HepG2 (cell line): ENCODE measurements around the gene DUSP23. TPM values are rescaled to one million over a fixed set of nuclear protein-coding genes. Genes with fewer than 3 reads are reported as not detected.

ENCODE experiments used
- CEBPB ChIP-seq: IDR thresholded peaks from 2 replicates; pipeline ENCODE4 v1.6.1; 2011; ENCODE audit warnings: low read depth, low read length, improper control_type of control experiment, borderline replicate concordance
- GATAD2A ChIP-seq: IDR thresholded peaks from 2 replicates; pipeline ENCODE4 v1.6.1; 2016
- KDM6A ChIP-seq: IDR thresholded peaks from 2 replicates; pipeline ENCODE4 v1.6.1; 2016; ENCODE audit warnings: low read depth
- KLF6 ChIP-seq: IDR thresholded peaks from 2 replicates; pipeline ENCODE4 v1.8.0; 2016; ENCODE audit warnings: missing biosample characterization, missing genetic modification reagents
- MTA3 ChIP-seq: sonication (generic); formaldehyde crosslinking; IDR thresholded peaks from 2 replicates; pipeline ENCODE4 v1.4.0; 2020; ENCODE audit warnings: missing genetic modification reagents
- RARA ChIP-seq: IDR thresholded peaks from 2 replicates; pipeline ENCODE4 v1.6.1; 2016; ENCODE audit warnings: missing genetic modification reagents, missing compliant biosample characterization
- SIX4 ChIP-seq: sonication (generic); formaldehyde crosslinking; IDR thresholded peaks from 2 replicates; pipeline ENCODE4 v1.4.0; 2020; ENCODE audit warnings: missing genetic modification reagents
- SMAD3 ChIP-seq: sonication (generic); formaldehyde crosslinking; IDR thresholded peaks from 2 replicates; pipeline ENCODE4 v1.4.0; 2020; ENCODE audit warnings: missing genetic modification reagents
- TEAD2 ChIP-seq: sonication (generic); formaldehyde crosslinking; IDR thresholded peaks from 2 replicates; pipeline ENCODE4 v1.9.0; 2021; ENCODE audit warnings: missing genetic modification reagents
- ZNF143 ChIP-seq: sonication (generic); formaldehyde crosslinking; IDR thresholded peaks from 2 replicates; pipeline ENCODE4 v1.4.0; 2020; ENCODE audit warnings: missing genetic modification reagents
- ZNF570 ChIP-seq: sonication (generic); formaldehyde crosslinking; IDR thresholded peaks from 2 replicates; pipeline ENCODE4 v1.4.0; 2020; ENCODE audit warnings: mild to moderate bottlenecking, missing genetic modification reagents, borderline replicate concordance
- ZSCAN30 ChIP-seq: sonication (generic); formaldehyde crosslinking; IDR thresholded peaks from 2 replicates; pipeline ENCODE4 v1.5.0; 2020; ENCODE audit warnings: mild to moderate bottlenecking, missing genetic modification reagents
- polyA plus RNA-seq, 8 experiments: library from polyadenylated mRNA; depleted of rRNA in 3 of 8; stranded (reverse) in 7 of 8; unstranded in 1 of 8; fragments of >200 nt; fragmentation: Illumina TruSeq in 4 of 8; extraction: Trizol in 4 of 8; gene quantifications; 2 replicates each; pipeline versions ENCODE4 v1.2.1 to v1.2.3, GENCODE V29; 2011 to 2016; ENCODE audit warnings: low read depth in 4 of 8, missing spikeins in 1 of 8, mixed read lengths in 1 of 8; ENCODE audit not compliant: insufficient read depth in 1 of 8
- total RNA-seq, 5 experiments: library from RNA; depleted of rRNA; stranded (reverse); fragments of >200 nt; fragmentation: Illumina TruSeq; extraction: Trizol; gene quantifications; 2 replicates each; pipeline ENCODE4 v1.2.3, GENCODE V29; 2016; ENCODE audit warnings: low read depth in 1 of 5
- TF ChIP-seq, protein P1 (sequence below): IDR thresholded peaks from 2 replicates; pipeline ENCODE4 v1.6.1; 2016; ENCODE audit warnings: missing compliant biosample characterization, missing genetic modification reagents, borderline replicate concordance
- TF ChIP-seq, protein P2 (sequence below): sonication (generic); formaldehyde crosslinking; IDR thresholded peaks from 2 replicates; pipeline ENCODE4 v1.4.0; 2020; ENCODE audit warnings: missing genetic modification reagents
- TF ChIP-seq, protein P3 (sequence below): IDR thresholded peaks from 2 replicates; pipeline ENCODE4 v1.6.1; 2012; ENCODE audit warnings: low read length, improper control_type of control experiment
- TF ChIP-seq, protein P4 (sequence below): IDR thresholded peaks from 2 replicates; pipeline ENCODE4 v1.4.0; 2020; ENCODE audit warnings: mild to moderate bottlenecking, missing genetic modification reagents

DUSP23 gene
- total and polyA plus RNA-seq, 2 of the 13 experiments (the other 11 are each of a cell fraction or from before 2014, with no cell fraction given): not detected

DNA sequence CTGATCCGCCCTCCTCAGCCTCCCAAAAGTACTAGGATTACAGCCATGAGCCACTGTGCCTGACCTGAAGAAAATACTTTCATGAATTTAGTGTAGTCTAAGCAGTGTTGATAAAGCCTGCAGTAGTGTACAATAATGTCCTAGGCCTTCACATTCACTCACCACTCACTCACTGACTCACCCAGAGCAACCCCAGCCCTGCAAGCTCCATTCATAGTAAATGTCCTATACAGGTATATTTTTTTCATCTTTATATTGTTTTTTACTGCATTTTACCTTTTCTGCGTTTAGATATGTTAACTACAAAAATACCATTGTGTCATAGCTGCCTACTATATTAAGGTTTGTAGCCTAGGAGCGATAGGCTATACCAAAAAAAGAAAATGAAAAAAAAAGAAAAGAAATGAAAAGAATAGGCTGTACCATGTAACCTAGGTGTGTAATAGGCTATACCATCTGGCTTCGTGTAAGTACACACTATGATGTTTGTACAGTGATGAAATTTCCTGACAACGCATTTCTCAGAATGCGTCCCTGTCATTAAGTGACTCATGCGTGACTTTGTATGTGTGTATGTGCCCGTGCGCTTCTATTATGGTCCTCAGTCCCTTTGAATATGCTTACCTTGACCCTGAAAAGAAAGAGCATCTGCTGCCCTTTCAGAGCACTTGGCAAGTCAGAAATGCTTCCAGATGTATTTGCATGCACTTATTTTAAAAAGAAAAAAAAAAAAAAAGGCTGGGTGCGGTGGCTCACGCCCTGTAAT, 36.7 kb downstream of the DUSP23 start (continued):
- TF ChIP-seq, protein P1, sequence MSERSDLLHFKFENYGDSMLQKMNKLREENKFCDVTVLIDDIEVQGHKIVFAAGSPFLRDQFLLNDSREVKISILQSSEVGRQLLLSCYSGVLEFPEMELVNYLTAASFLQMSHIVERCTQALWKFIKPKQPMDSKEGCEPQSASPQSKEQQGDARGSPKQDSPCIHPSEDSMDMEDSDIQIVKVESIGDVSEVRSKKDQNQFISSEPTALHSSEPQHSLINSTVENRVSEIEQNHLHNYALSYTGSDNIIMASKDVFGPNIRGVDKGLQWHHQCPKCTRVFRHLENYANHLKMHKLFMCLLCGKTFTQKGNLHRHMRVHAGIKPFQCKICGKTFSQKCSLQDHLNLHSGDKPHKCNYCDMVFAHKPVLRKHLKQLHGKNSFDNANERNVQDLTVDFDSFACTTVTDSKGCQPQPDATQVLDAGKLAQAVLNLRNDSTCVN (CRISPR knock-in tag): no peak
- TF ChIP-seq KLF6 (CRISPR knock-in tag): no peak
- peak; percentile 32; the same call in 1 of the 2 replicates for TF ChIP-seq CEBPB
- no peak for TF ChIP-seq ZNF143 (CRISPR knock-in tag)
- no peak for TF ChIP-seq SIX4
- no peak for TF ChIP-seq TEAD2 (CRISPR knock-in tag)
- TF ChIP-seq, protein P2, sequence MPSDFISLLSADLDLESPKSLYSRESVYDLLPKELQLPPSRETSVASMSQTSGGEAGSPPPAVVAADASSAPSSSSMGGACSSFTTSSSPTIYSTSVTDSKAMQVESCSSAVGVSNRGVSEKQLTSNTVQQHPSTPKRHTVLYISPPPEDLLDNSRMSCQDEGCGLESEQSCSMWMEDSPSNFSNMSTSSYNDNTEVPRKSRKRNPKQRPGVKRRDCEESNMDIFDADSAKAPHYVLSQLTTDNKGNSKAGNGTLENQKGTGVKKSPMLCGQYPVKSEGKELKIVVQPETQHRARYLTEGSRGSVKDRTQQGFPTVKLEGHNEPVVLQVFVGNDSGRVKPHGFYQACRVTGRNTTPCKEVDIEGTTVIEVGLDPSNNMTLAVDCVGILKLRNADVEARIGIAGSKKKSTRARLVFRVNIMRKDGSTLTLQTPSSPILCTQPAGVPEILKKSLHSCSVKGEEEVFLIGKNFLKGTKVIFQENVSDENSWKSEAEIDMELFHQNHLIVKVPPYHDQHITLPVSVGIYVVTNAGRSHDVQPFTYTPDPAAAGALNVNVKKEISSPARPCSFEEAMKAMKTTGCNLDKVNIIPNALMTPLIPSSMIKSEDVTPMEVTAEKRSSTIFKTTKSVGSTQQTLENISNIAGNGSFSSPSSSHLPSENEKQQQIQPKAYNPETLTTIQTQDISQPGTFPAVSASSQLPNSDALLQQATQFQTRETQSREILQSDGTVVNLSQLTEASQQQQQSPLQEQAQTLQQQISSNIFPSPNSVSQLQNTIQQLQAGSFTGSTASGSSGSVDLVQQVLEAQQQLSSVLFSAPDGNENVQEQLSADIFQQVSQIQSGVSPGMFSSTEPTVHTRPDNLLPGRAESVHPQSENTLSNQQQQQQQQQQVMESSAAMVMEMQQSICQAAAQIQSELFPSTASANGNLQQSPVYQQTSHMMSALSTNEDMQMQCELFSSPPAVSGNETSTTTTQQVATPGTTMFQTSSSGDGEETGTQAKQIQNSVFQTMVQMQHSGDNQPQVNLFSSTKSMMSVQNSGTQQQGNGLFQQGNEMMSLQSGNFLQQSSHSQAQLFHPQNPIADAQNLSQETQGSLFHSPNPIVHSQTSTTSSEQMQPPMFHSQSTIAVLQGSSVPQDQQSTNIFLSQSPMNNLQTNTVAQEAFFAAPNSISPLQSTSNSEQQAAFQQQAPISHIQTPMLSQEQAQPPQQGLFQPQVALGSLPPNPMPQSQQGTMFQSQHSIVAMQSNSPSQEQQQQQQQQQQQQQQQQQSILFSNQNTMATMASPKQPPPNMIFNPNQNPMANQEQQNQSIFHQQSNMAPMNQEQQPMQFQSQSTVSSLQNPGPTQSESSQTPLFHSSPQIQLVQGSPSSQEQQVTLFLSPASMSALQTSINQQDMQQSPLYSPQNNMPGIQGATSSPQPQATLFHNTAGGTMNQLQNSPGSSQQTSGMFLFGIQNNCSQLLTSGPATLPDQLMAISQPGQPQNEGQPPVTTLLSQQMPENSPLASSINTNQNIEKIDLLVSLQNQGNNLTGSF (CRISPR knock-in tag): no peak
- TF ChIP-seq ZSCAN30 (CRISPR knock-in tag): no peak
- peak; percentile 30; the same call in 1 of the 2 replicates for TF ChIP-seq RARA (CRISPR knock-in tag)
- 0 out of 2 replicates have a peak, but pooled peaks have one; percentile 29 for TF ChIP-seq GATAD2A
- no peak for TF ChIP-seq ZNF570 (CRISPR knock-in tag)
- TF ChIP-seq, protein P3, sequence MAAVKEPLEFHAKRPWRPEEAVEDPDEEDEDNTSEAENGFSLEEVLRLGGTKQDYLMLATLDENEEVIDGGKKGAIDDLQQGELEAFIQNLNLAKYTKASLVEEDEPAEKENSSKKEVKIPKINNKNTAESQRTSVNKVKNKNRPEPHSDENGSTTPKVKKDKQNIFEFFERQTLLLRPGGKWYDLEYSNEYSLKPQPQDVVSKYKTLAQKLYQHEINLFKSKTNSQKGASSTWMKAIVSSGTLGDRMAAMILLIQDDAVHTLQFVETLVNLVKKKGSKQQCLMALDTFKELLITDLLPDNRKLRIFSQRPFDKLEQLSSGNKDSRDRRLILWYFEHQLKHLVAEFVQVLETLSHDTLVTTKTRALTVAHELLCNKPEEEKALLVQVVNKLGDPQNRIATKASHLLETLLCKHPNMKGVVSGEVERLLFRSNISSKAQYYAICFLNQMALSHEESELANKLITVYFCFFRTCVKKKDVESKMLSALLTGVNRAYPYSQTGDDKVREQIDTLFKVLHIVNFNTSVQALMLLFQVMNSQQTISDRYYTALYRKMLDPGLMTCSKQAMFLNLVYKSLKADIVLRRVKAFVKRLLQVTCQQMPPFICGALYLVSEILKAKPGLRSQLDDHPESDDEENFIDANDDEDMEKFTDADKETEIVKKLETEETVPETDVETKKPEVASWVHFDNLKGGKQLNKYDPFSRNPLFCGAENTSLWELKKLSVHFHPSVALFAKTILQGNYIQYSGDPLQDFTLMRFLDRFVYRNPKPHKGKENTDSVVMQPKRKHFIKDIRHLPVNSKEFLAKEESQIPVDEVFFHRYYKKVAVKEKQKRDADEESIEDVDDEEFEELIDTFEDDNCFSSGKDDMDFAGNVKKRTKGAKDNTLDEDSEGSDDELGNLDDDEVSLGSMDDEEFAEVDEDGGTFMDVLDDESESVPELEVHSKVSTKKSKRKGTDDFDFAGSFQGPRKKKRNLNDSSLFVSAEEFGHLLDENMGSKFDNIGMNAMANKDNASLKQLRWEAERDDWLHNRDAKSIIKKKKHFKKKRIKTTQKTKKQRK: no peak
- TF ChIP-seq SMAD3 (CRISPR knock-in tag): no peak
- no peak for TF ChIP-seq KDM6A (CRISPR knock-in tag)
- TF ChIP-seq, protein P4, sequence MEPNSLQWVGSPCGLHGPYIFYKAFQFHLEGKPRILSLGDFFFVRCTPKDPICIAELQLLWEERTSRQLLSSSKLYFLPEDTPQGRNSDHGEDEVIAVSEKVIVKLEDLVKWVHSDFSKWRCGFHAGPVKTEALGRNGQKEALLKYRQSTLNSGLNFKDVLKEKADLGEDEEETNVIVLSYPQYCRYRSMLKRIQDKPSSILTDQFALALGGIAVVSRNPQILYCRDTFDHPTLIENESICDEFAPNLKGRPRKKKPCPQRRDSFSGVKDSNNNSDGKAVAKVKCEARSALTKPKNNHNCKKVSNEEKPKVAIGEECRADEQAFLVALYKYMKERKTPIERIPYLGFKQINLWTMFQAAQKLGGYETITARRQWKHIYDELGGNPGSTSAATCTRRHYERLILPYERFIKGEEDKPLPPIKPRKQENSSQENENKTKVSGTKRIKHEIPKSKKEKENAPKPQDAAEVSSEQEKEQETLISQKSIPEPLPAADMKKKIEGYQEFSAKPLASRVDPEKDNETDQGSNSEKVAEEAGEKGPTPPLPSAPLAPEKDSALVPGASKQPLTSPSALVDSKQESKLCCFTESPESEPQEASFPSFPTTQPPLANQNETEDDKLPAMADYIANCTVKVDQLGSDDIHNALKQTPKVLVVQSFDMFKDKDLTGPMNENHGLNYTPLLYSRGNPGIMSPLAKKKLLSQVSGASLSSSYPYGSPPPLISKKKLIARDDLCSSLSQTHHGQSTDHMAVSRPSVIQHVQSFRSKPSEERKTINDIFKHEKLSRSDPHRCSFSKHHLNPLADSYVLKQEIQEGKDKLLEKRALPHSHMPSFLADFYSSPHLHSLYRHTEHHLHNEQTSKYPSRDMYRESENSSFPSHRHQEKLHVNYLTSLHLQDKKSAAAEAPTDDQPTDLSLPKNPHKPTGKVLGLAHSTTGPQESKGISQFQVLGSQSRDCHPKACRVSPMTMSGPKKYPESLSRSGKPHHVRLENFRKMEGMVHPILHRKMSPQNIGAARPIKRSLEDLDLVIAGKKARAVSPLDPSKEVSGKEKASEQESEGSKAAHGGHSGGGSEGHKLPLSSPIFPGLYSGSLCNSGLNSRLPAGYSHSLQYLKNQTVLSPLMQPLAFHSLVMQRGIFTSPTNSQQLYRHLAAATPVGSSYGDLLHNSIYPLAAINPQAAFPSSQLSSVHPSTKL (CRISPR knock-in tag): peak; percentile 39; the same call in 1 of the 2 replicates
- no peak for TF ChIP-seq MTA3 (CRISPR knock-in tag)
